Ishikawa (cell line): ENCODE results near the gene ELMO1.

Experiments used
- CEBPB ChIP-seq: IDR thresholded peaks from 2 replicates; pipeline ENCODE4 v1.6.1; 2012
- EGR1 ChIP-seq: IDR thresholded peaks from 2 replicates; pipeline ENCODE4 v1.6.1; 2012
- EP300 ChIP-seq: IDR thresholded peaks from 2 replicates; pipeline ENCODE4 v1.6.1; 2012; ENCODE audit warnings: borderline replicate concordance
- FOXM1 ChIP-seq: IDR thresholded peaks from 2 replicates; pipeline ENCODE4 v1.6.1; 2012; ENCODE audit warnings: low read depth, borderline replicate concordance
- NFIC ChIP-seq: IDR thresholded peaks from 2 replicates; pipeline ENCODE4 v1.6.1; 2012
- RAD21 ChIP-seq: IDR thresholded peaks from 2 replicates; pipeline ENCODE4 v1.6.1; 2012; ENCODE audit warnings: low read depth
- TAF1 ChIP-seq: IDR thresholded peaks from 2 replicates; pipeline ENCODE4 v1.6.1; 2012; ENCODE audit warnings: low read depth, mild to moderate bottlenecking
- TCF12 ChIP-seq: IDR thresholded peaks from 2 replicates; pipeline ENCODE4 v1.6.1; 2012; ENCODE audit warnings: low read depth
- TEAD4 ChIP-seq: IDR thresholded peaks from 2 replicates; pipeline ENCODE4 v1.6.1; 2012
- YY1 ChIP-seq: IDR thresholded peaks from 2 replicates; pipeline ENCODE4 v1.6.1; 2012; ENCODE audit warnings: low read depth
- TF ChIP-seq, protein P1 (sequence below): IDR thresholded peaks from 2 replicates; pipeline ENCODE4 v1.6.1; 2012
- TF ChIP-seq, protein P2 (sequence below): IDR thresholded peaks from 2 replicates; pipeline ENCODE4 v1.6.1; 2012; ENCODE audit warnings: low read depth, mild to moderate bottlenecking
- TF ChIP-seq, protein P3 (sequence below): IDR thresholded peaks from 2 replicates; pipeline ENCODE4 v1.6.1; 2012

DNA sequence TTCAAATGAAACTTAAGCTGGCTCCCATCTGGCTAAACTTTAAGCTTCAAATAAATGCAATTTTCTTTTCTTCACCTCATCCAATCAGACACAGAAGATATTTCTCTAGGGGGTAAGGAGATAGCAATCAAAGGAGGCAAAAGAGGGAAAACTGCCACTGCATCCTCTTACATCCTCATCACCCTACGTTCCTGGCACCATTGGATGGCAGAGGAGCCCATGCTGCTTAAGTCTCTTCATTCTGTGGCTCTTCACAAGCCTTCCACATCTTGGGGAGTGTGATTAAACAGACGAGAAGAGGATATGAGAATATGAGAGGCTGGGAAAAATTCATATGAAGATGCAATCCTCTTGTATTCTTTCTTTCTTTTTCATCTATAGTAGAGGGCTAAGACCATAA, 378.6 kb downstream of the ELMO1 start:
- TF ChIP-seq, protein P1, sequence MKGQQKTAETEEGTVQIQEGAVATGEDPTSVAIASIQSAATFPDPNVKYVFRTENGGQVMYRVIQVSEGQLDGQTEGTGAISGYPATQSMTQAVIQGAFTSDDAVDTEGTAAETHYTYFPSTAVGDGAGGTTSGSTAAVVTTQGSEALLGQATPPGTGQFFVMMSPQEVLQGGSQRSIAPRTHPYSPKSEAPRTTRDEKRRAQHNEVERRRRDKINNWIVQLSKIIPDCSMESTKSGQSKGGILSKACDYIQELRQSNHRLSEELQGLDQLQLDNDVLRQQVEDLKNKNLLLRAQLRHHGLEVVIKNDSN, result no peak
- TF ChIP-seq EP300 (no peak), TCF12 (no peak), CEBPB (no peak), NFIC (no peak), EGR1 (no peak), YY1 (no peak), TAF1 (no peak), RAD21 (no peak), TEAD4 (no peak), FOXM1 (no peak)
- TF ChIP-seq, protein P2, sequence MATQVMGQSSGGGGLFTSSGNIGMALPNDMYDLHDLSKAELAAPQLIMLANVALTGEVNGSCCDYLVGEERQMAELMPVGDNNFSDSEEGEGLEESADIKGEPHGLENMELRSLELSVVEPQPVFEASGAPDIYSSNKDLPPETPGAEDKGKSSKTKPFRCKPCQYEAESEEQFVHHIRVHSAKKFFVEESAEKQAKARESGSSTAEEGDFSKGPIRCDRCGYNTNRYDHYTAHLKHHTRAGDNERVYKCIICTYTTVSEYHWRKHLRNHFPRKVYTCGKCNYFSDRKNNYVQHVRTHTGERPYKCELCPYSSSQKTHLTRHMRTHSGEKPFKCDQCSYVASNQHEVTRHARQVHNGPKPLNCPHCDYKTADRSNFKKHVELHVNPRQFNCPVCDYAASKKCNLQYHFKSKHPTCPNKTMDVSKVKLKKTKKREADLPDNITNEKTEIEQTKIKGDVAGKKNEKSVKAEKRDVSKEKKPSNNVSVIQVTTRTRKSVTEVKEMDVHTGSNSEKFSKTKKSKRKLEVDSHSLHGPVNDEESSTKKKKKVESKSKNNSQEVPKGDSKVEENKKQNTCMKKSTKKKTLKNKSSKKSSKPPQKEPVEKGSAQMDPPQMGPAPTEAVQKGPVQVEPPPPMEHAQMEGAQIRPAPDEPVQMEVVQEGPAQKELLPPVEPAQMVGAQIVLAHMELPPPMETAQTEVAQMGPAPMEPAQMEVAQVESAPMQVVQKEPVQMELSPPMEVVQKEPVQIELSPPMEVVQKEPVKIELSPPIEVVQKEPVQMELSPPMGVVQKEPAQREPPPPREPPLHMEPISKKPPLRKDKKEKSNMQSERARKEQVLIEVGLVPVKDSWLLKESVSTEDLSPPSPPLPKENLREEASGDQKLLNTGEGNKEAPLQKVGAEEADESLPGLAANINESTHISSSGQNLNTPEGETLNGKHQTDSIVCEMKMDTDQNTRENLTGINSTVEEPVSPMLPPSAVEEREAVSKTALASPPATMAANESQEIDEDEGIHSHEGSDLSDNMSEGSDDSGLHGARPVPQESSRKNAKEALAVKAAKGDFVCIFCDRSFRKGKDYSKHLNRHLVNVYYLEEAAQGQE, result no peak
- TF ChIP-seq, protein P3, sequence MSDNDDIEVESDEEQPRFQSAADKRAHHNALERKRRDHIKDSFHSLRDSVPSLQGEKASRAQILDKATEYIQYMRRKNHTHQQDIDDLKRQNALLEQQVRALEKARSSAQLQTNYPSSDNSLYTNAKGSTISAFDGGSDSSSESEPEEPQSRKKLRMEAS, result no peak
